ENCODE measurements around the gene SYNE2. TPM values are rescaled to one million over a fixed set of nuclear protein-coding genes. Genes with fewer than 3 reads are reported as not detected.

The SYNE2 gene
- total and polyA plus RNA-seq, 2 of the 8 experiments (the other 6 are each of a cell fraction or from before 2014, with no cell fraction given), result 32.6 to 46.1 TPM

DNA sequence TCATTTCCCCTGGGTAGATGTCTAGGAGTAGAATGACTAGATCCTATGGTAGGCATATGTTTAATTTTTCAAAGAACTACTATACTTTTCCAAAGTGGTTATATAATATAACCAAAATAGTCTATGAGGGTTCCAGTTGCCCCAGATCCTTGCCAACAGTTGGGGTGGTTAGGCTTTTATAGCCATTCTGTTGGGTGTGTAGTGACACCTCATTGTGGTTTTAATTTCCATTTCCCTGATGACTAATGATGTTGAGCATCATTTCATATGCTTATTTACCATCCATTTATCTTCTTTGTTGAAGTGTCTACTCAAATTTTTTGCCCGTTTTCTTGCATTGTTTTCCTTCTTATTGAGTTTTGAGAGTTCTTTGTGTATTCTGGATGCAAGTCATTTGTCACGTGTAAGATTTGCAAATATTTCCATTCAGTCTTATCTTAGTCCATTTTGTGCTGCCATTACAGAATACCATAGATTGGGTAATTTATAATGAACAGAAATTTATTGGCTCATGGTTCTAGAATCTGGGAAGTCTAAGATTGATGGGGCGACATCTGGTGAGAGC is 4.7 kb downstream of the SYNE2 start (continued):
- TF ChIP-seq CTBP2 (IDR thresholded peaks at IDR 0.05; ENCODE audit: borderline replicate concordance, insufficient read depth, insufficient read length, low read length) (no peak), NANOG (IDR thresholded peaks at IDR 0.05; ENCODE audit: insufficient read depth, low read depth, low read length, poor library complexity, severe bottlenecking) (no peak), EP300 (IDR thresholded peaks at IDR 0.05; ENCODE audit: borderline replicate concordance in 1 of 2, low read depth in 2 of 2, low read length in 2 of 2) (no peak), CBX5 (IDR thresholded peaks at IDR 0.05; ENCODE audit: low read depth, low read length) (no peak)
- TF ChIP-seq, protein P1, sequence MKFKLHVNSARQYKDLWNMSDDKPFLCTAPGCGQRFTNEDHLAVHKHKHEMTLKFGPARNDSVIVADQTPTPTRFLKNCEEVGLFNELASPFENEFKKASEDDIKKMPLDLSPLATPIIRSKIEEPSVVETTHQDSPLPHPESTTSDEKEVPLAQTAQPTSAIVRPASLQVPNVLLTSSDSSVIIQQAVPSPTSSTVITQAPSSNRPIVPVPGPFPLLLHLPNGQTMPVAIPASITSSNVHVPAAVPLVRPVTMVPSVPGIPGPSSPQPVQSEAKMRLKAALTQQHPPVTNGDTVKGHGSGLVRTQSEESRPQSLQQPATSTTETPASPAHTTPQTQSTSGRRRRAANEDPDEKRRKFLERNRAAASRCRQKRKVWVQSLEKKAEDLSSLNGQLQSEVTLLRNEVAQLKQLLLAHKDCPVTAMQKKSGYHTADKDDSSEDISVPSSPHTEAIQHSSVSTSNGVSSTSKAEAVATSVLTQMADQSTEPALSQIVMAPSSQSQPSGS (IDR thresholded peaks at IDR 0.05; ENCODE audit: low read length), result no peak

Data from H1 (cell line).